Astrocyte of the hippocampus (primary cell): Measurements from ENCODE around the gene ADD2.

Experiments used
- DNase-seq: peaks from one replicate; pipeline ENCODE4 v3.0.0; 2011; ENCODE audit warnings: low read depth, low spot score

Gene ADD2

DNA sequence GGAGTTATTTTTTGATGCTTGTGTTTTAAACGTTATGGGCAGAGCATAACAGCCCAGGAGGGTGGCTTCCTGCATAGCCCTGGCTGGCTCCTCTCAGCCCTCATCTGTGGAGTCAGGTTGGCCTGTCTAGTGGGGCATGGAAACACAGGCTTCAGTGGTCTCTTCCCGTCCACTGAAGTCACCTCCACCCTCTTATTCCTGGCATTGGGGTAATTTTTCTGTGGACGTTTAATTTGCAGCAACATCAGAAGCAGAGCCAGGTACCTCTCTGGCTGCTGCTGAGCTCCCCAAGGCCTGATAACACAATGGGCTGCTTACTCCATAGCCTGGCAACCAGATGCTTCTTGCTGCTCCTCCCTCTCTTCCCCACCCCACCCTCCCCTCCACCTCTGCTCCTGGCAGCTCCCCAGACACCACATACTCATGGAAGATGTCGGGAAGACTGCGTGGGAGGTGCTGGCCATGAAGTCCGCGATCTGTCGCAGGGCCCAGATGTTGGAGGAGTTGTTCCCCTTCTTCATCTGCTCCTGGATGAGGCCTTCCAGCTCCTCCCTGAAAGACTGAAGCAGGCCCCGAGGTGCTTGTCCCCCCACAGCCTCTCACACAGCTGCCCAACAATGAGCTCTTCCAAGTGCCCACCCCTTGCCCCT, 64.0 kb downstream of the ADD2 start:
- peak; percentile 50 for DNase-seq

DNA sequence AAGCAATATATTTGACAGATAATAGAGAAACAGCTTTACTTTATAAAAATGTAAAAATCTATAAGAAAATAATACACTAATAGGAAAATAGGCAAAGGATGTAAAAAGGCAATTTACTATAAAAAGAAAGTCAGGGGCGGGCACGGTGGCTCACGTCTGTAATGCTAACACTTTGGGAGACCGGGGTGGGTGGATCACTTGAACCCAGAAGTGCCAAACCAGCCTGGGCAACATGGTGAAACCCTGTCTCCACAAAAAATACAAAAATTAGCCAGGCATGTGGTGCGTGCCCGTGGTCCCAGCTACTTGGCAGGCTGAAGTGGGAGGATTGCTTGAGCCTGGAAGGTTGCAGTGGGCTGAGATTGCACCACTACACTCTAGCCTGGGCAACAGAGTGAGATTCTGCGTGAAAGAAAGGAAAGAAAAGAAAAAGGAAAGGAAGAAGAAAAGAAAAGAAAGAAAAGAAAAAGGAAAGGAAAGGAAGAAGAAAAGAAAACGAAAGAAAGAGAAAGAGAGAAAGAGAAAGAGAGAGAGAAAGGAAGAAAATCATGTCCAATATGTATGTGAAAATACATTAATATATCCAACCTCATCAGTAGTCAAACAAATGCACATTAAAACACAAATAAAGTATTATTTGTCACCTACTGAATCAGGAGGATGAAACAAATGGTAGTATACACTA, 65.1 kb downstream of the ADD2 start:
- no peak for DNase-seq

DNA sequence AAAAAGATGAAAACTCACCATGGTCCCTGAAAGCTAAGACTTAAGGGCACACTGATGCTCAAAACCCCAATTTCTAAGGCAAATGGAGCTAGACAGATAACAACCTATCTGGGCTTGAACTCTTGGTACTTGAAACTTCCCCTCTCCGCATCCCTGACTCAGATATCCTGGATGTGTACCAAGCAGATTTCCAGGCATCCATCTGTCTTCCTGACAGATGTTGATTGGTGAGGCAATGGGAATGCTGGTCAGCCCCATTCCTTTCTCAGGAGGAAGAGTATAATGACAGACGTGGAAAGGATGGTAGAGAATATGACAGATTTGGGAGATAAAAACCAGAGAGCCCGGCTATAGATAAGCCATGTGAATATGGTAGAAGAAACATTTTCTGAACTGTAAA, 69.2 kb downstream of the ADD2 start:
- no peak for DNase-seq

GRCh38 chr2:70697603-70698383, 70.2 kb downstream of the ADD2 start:
- DNase-seq = no peak

DNA sequence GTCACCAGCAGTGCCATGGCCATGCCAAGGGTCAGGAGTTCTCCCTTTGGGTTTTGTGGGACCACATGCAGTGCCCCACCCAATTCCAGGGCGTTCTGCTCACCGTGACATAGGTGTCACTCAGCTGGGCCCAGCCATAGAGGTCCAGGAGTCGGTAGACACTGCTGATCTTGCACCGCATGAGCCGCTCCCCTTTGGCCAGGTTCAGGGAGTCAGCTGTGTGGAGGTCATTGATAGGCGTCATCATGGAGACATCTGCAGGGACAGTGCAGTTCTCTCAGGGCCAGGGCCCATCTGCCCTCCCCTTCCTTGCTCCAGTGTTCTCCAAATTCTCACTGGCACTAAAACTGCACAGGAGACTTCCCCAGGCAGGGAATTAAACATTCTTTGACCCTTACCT, 71.9 kb downstream of the ADD2 start:
- DNase-seq = no peak

DNA sequence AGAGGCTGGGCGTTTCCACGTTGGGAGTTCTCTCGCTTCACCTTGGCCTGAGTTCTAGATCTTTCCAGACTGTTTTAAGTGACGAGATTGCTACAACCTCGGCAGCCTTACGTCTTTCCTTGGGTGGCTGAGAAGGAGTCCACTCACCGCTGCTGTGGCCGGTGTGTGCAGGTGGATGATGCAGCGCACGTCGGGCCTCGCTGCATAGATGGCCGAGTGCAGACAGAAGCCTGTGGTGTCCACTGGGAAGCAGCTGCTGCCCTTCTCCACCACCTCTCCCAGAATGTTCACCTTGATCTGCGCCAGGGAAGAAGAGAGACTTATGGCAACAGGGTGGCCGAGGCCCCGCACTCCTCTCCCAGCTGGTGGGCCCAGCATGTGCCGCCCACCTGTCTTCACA, 75.7 kb downstream of the ADD2 start:
- DNase-seq = no peak

- no peak for DNase-seq
These were observed 76.4 kb downstream of the ADD2 start for GRCh38 chr2:70691497-70692140.

- no peak for DNase-seq
These were observed 77.2 kb downstream of the ADD2 start for GRCh38 chr2:70690846-70691245.

- DNase-seq = no peak
These were observed 79.6 kb downstream of the ADD2 start for GRCh38 chr2:70688427-70688826.

DNA sequence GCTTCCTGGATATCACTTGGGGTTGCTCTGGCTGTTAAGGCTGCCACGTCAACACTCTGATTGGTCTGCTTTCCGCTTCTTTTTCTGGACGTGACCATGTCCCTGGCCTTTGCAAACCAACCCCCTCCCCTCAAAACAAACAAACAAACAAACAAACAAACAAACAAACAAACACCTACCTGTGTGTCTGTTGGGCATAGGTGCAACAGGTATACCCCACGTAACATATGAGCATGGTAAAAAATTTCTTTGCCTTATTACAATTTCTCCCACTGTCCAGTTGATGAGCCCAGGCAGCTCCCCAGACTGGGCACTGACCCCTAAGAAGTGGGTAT, 80.6 kb downstream of the ADD2 start:
- no peak for DNase-seq

DNA sequence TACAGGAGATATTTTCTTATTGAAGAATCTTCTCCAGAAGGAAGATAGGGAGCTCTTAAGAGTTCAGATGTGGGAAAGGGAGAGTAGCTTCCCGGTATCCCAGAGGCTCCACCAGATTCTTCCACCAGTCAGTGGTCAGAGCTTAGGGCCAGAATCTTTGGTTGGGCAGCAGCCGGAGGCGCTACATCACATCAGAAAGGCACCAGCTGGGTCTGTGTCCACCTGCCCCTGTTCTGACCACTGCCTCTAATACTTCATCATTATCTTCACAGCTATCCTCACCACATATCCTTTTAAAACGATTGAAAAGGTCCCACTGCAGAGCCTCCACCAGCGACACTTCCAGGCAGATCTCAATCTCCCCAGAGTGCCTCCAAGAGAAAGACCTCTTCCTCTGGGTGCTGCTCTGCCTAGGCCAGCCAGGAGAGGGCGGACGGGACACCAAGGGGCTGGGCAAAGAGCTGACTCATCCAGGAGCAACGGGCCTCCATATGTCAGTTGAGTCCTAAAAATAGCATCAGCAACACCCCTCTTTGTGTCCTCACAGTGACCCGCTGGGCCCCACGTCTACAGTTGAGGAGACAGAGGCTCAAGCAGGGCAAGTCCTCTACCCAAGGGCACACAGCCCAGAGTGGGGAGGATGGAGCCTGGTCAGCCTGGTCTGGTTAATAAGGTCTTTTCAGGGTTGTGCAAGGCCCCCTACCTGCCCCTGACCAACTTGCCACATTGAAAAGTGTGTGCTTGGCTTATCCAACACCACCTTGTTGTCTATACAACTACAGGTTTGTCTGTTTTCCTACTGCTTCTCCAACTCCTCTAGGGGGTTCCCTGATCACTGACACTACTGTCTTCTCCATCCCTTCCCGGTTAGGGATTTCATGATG, 81.2 kb downstream of the ADD2 start:
- peak; percentile 69 for DNase-seq

- no peak for DNase-seq
These were observed 82.2 kb downstream of the ADD2 start for GRCh38 chr2:70685771-70686171.

DNA sequence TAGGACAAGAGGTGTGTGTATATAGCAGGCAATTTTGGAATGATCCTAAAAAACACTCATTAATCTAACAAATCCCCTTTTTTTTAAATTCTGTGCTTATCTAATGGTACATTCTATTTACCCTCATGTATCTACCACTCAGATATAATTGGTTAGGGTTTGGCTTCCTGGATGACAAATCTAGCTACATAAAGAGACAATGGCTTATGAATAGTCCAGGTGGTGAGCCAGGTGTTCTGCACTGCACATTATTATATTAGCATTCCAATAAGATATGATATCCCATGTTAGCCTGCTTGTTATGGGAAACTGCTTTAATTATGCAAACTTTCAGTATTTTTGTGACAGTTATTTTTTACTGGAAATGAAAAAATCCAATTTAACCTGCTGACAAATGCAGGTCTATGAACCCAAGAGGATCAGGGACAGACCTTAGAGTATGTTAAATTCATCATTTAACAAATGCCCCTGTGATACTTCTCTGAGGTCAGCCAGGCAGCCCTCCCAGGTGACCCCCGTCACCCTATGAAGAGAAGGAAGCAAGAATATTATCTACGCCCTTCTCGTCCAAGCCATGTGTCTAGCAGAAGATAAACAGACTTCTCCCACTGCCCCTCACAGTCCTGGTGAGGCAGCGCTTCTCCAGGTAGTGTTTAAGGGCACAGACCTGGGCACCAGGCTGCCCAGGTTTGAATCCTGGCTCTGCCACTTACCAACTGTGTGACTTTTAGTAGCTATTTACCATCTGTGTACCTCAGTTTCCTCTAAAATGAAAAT, 83.0 kb downstream of the ADD2 start:
- DNase-seq = no peak

- no peak for DNase-seq
These were observed 84.5 kb downstream of the ADD2 start for GRCh38 chr2:70683455-70683854.

GRCh38 chr2:70680735-70681134, 87.3 kb downstream of the ADD2 start:
- DNase-seq = no peak

DNA sequence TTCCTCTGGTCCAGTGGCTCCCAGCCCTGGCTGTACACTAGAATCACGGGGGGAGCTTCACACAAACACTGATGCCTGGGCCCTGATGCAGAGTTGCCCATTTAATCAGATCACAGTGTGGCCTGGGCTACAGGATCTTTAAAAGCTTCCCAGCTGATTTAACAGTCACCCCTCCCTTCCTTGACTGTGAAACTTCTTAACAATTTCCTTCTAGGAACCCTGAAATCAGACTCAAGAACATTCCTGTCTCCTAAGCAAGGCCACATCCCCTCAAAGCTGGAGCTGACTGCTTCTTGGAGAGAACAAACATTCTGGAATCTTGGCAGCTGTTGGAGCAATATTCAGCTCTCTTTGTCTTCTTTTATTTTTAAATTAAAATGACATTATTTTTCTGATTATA, 88.7 kb downstream of the ADD2 start:
- peak; percentile 59 for DNase-seq

GRCh38 chr2:70678576-70679143, 89.3 kb downstream of the ADD2 start:
- DNase-seq = no peak

- no peak for DNase-seq
These were observed 91.5 kb downstream of the ADD2 start for GRCh38 chr2:70676301-70677035.

- no peak for DNase-seq
These were observed 92.1 kb downstream of the ADD2 start for GRCh38 chr2:70675862-70676261.
